ENCODE results near the gene OAS3. TPM values are rescaled to one million over a fixed set of nuclear protein-coding genes. Genes with fewer than 3 reads are reported as not detected.
A peak's percentile ranks its signal among the peaks of the same experiment; 100 is the strongest.
"Not testable (repeated sequence)": the region's sequence is repeated elsewhere in the genome, so short reads cannot be mapped to it uniquely, and the experiment has no call there.

OAS3 gene
- total and polyA plus RNA-seq, 12 donors, result 3.0 to 28.0 (median 8.5) TPM

DNA sequence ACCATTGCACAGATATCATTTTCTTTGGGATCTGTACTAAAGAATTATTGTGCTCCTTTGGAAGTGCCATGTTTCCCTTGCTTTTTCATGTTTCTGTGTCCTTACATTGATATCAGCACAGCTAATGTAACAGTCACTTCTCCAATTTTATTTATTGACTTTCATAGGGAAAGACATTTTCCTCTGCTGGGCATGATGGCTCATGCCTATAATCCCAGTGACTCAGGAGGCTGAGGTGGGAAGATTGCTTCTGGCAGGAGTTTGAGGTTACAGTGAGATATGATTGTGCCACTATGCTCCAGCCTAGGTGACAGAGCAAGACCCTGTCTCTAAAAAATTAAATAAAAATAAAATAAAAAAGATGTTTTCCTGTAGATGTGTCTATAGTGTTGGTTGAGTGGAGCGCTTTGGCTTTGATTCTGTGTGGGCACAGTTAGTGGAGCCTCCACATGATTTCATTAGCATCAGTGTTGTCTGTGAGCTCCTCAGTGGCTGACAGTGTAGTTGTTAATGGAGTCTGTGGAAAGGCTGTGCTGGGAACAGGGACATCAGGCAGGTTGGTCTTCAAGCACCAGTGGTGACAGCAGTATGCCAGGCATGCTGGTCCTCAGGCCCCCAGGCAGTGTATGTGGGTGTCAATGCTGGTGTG is 47.5 kb downstream of the OAS3 start:
- no peak overlapping the region for H3K4me3 ChIP-seq
- ATAC-seq (no peak), DNase-seq (no peak)
- no peak overlapping the region for H3K27ac ChIP-seq
- peaks cover 0 to 7% (median 0%) of the 10 kb centered on the region in 9 donors for H3K4me1 ChIP-seq
- no peaks in the 10 kb centered on the region for H3K27me3 ChIP-seq
- intact Hi-C loops (cut with DNase I), result no loop called here
- H3K9me3 ChIP-seq, result peaks cover 0 to 41% (median 25%) of the 10 kb centered on the region in 11 donors
- peaks cover 0 to 42% (median 0%) of the 10 kb centered on the region in 9 donors for H3K36me3 ChIP-seq
- TF ChIP-seq, protein P1, sequence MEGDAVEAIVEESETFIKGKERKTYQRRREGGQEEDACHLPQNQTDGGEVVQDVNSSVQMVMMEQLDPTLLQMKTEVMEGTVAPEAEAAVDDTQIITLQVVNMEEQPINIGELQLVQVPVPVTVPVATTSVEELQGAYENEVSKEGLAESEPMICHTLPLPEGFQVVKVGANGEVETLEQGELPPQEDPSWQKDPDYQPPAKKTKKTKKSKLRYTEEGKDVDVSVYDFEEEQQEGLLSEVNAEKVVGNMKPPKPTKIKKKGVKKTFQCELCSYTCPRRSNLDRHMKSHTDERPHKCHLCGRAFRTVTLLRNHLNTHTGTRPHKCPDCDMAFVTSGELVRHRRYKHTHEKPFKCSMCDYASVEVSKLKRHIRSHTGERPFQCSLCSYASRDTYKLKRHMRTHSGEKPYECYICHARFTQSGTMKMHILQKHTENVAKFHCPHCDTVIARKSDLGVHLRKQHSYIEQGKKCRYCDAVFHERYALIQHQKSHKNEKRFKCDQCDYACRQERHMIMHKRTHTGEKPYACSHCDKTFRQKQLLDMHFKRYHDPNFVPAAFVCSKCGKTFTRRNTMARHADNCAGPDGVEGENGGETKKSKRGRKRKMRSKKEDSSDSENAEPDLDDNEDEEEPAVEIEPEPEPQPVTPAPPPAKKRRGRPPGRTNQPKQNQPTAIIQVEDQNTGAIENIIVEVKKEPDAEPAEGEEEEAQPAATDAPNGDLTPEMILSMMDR (IDR thresholded peaks at IDR 0.05), result no peak
- WGBS, 2 donors, result 97 to 100% methylated on average over 1 of the region's 1 CpG

DNA sequence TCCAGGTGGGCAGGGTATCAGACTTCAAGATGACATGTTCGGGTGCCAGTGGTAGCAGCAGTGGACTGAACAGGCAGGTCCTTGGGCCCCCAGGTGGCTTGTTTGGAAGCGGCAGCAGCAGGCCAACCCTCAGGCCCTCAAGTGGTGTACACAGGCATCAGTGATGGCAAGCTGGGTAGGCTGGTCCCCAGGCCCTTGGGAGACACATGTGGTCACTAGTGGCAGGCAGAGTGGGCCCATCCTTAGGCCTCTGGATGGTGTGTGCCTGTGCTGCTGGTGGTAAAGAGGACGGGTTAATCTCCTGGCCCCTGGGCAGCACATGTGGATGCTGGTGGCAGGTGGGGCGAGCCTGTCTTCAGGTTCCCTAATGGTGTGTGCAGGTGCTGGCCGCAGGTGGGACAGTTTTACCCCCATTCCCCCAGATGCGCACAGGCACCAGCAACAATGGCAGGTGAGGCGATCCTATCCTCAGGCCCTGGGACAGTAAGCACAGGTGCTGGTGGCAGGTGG is 48.1 kb downstream of the OAS3 start:
- intact Hi-C loops (cut with DNase I), result no loop called here
- H3K27ac ChIP-seq, result no peak overlapping the region
- H3K9me3 ChIP-seq, result peaks cover 0 to 35% (median 22%) of the 10 kb centered on the region in 11 donors

DNA sequence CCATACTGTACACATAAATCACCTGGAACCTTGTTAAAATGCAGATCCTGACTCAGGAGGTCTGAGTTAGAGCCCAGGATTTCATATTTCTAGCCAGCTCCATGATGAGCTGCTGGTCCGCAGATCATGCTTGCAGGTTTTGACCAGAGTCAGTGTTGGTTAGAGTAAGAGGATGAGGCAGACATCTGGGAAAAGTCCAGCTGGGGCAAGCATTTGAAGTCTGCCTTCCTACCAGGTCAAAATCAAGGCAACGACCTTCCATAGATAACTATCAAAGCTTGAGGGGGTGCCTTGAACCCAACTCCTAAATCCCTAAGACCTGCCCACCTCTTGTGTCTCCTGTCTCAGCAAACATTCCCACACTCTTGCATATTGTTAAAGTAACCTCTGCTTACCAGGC is 49.3 kb downstream of the OAS3 start:
- no peak overlapping the region for H3K27ac ChIP-seq
- intact Hi-C loops (cut with DNase I), result no loop called here
- WGBS, 2 donors, result 73 to 76% methylated on average over 2 of the region's 2 CpGs
- TF ChIP-seq, protein P1 (IDR thresholded peaks at IDR 0.05), result no peak
- H3K36me3 ChIP-seq, result peaks cover 0 to 51% (median 0%) of the 10 kb centered on the region in 9 donors
- peaks cover 0 to 23% (median 13%) of the 10 kb centered on the region in 11 donors for H3K9me3 ChIP-seq
- ATAC-seq (no peak), DNase-seq (no peak)
- H3K27me3 ChIP-seq, result no peaks in the 10 kb centered on the region
- H3K4me1 ChIP-seq, result no peaks in the 10 kb centered on the region
- H3K4me3 ChIP-seq, result no peak overlapping the region

More for the DNA sequence above, 48.1 kb downstream of the OAS3 start:
- Histone ChIP-seq H3K4me1 (peaks cover 0 to under 1% (median 0%) of the 10 kb centered on the region in 9 donors), H3K27me3 (no peaks in the 10 kb centered on the region), H3K4me3 (no peak overlapping the region), H3K36me3 (peaks cover 0 to 48% (median 0%) of the 10 kb centered on the region in 9 donors)
- peak in 1 of 8 donors; percentile 27 for ATAC-seq
- no peak for DNase-seq
- 93% methylated on average over 7 of the region's 7 CpGs for WGBS, 2 donors
- TF ChIP-seq, protein P1 (IDR thresholded peaks at IDR 0.05), result no peak

DNA sequence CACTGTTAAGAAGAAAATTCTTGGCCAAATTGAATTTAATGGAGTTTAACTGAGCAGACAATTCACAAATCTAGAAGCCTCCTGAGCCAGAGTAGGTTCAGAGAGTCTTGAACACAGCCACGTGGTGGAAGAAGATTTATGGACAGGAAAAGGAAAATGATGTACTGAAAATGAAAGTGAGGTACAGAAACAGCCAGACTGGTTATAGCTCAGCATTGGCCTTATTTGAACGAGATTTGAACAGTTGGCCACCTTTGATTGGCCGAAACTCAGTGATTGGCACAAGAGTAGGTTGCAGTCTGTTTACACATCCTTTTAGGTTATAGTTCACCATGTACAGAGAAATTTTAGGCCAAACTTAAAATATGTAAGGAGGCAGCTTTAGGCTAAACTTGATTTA is 50.0 kb downstream of the OAS3 start:
- no peak for ATAC-seq
- Histone ChIP-seq H3K27me3 (no peaks in the 10 kb centered on the region), H3K36me3 (peaks cover 0 to 53% (median 0%) of the 10 kb centered on the region in 9 donors), H3K27ac (no peak overlapping the region), H3K9me3 (peaks cover 0 to 17% (median 12%) of the 10 kb centered on the region in 11 donors), H3K4me1 (no peaks in the 10 kb centered on the region), H3K4me3 (no peak overlapping the region)
- TF ChIP-seq, protein P1 (IDR thresholded peaks at IDR 0.05), result no peak
- intact Hi-C loops (cut with DNase I), result no loop called here
- WGBS, 2 donors, result 66 to 74% methylated on average over 3 of the region's 3 CpGs
- no peak for DNase-seq

DNA sequence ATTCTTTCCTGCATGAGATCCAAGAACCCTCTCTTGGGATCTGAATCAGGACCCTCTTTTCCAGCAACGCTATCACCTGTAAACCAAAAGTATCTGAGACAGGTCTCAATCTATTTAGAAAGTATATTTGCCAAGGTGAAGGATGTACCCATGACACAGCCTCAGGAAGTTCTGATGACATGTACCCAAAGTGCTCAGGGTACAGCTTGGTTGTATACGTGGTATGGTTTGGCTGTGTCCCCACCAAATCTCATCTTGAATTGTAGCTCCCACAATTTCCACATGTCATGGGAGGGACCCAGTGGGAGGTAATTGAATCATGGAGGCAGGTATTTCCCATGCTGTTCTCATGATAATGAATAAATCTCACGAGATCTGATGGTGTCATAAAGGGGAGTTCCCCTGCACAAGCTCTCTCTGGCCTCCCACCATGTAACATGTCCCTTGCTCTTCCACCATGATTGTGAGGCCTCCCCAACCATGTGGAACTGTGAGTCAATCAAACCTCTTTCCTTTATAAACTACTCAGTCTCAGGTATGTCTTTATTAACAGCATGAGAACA is 50.6 kb downstream of the OAS3 start:
- H3K27me3 ChIP-seq; ATAC-seq; intact Hi-C loops (cut with DNase I); H3K4me3 ChIP-seq; DNase-seq; H3K4me1 ChIP-seq; H3K27ac ChIP-seq: not testable (repeated sequence)
- Histone ChIP-seq H3K36me3 (peaks cover 0 to 58% (median 0%) of the 10 kb centered on the region in 9 donors), H3K9me3 (peaks cover 0 to 14% (median 12%) of the 10 kb centered on the region in 11 donors)
- 85% methylated on average over 3 of the region's 3 CpGs for WGBS, 2 donors
